ENCODE results near the gene OSBPL1A.

OSBPL1A gene

GRCh38 chr18:24126155-24126961, 271.3 kb downstream of the OSBPL1A start:
- DNase-seq (ENCODE audit: low read depth in 2 of 2): no peak

DNA sequence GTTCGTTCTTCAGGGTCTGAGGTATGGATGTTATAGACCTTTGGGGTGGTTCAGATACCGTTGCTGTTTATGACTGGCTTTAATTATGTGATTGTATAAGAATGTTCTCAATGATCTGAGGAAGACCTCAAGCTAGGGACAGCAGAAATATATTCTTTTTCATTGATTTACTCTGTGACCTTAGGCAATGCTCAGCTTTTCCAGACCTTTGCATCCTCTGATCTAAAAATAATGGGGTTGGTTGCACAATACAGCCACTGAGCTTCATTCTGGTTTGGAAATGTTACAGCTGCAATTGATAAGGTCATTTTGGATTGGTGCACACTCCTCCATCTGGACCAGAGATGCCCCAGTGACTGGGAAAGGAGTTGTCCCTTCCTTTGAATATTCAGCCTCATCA, 276.0 kb downstream of the OSBPL1A start:
- DNase-seq (ENCODE audit: low read depth in 2 of 2): no peak

DNA sequence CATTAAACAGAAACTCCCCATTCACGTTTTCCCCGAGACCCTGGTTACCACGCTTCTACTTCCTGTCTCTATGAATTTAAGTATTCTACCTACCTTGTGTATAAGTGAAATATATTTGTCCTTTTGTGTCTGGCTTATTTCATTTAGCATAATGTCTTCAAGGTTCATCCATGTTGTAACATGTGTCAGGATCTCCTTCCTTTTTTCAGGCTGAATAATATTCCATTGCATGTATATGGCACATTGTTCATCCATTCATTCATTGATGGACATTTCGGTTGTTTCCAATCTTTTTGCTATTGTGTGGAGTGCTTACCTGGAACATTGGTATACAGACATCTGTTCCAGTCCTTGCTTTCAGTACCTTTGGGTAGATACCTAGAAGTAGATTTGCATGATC, 276.9 kb downstream of the OSBPL1A start:
- DNase-seq (ENCODE audit: low read depth in 2 of 2): no peak

DNA sequence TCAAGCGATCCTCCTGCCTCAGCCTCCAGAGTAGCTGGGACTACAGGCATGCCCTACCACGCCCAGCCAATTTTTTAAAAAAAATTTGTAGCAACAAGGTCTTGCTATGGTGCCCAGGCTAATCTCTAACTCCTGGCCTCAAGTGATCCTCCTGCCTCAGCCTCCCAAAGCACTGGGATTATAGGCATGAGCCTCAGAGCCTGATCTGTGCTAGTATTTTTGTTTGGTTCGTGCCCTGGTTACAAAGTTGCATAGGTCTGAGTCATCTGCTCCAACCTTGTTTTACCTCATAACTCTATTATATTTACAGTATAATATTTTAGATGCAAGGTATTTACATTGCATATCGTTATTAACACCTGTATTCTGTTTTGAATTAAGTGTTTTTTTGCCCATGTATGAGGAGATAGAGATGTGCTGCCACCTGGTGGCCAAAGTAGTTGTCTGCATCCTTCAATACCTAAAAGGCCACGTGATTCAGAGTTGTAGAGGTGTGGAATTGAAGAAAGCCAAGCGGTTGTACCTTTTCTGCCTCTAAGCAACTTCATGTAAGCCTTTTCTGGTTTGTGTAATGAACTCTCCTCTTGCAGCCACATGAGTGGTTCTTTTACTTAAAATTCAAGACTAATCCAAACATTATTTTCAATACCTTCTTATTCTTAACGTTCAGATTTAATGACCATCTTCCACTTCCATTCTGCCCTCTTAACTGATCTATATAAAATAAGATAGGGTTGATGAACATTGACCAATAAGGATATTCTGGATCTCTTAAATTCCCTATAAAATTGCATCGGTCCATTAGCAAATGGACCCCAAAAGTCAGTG, 278.7 kb downstream of the OSBPL1A start:
- peak; percentile 68 to 79 for DNase-seq (ENCODE audit: low read depth in 2 of 2)

GRCh38 chr18:24115628-24116027, 282.0 kb downstream of the OSBPL1A start:
- DNase-seq (ENCODE audit: low read depth in 2 of 2): no peak

DNA sequence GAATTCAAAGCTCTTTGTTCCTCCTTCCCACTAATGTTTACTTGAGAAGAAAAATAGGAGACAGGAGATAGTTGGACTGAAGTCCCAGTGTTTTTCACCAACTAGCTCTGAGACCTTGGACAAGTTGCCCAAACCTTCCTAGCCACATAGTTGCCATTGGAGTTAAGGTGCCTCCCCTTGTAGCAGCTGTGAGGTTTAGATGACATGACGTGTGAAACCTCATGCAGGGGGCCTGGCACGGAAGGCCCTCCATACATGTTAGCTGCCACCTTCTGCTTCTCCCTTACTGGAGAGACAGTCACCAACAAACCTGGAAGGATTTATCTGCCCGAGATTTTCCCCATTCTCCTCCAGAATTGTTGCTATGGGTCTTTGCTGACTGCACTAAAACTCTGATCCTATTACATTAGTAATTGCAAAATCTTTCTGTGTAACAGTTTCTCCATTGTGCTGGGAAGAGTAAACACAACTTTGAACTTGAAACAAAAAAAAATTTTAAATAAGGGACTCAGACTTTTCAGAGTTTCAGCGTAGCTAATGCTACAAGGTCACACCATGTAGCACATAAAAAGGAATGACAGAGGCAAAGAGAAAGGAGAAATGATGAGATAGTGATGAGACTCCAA, 282.6 kb downstream of the OSBPL1A start:
- DNase-seq (ENCODE audit: low read depth in 2 of 2): no peak

- no peak for DNase-seq (ENCODE audit: low read depth in 2 of 2)
Observed at GRCh38 chr18:24112874-24113615, 284.6 kb downstream of the OSBPL1A start.

GRCh38 chr18:24112464-24112863, 285.2 kb downstream of the OSBPL1A start:
- DNase-seq (ENCODE audit: low read depth in 2 of 2): no peak

All from stimulated activated CD4-positive, alpha-beta T cell treated with anti-CD3 and anti-CD28 coated beads, Interleukin-1b, Interleukin-23, amount 100 ng/mL, for 4 hours (primary cell).